GM04503 (cell line): ENCODE results near the gene MYH16.
"Not testable (repeated sequence)": the region's sequence is repeated elsewhere in the genome, so short reads cannot be mapped to it uniquely, and the experiment has no call there.

Experiments used
- DNase-seq: peaks from one replicate; pipeline ENCODE4 v3.0.0-alpha.2; 2012; ENCODE audit warnings: low read depth

MYH16 gene

DNA sequence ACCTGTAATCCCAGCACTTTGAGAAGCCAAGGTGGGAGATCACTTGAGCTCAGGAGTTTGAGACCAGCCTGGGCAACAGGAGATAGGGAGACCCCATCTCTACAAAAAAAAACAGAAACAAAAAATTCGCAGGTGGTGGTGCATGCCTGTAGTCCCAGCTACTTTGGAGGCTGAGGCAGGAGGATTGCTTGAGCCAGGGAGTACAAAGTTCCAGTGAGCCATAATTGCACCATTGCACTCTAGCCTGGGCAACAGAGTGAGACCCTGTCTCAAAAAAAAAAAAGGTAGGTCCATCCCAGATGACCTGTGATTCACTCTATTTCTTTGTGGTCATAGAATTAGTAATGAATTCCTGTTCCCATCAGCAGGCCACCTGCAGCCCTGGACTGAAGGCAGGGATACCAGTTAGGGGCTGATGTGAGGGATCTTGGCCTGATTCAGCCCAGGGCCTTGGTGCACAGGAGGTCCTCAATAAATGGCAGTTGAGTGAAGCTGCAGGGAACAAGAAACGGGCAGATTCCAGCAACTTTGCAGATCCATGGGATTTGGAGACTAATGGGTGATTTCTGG lies at the start of gene MYH16:
MYH16 (plus strand) TSS at position 364 of the 570 bp plus-strand sequence.
- DNase-seq, result no peak

- not testable (repeated sequence) for DNase-seq
These were observed 48.3 kb upstream of the MYH16 start for GRCh38 chr7:99224263-99224898.

GRCh38 chr7:99224899-99225265 lies 47.8 kb upstream of the MYH16 start:
- DNase-seq, result no peak

DNA sequence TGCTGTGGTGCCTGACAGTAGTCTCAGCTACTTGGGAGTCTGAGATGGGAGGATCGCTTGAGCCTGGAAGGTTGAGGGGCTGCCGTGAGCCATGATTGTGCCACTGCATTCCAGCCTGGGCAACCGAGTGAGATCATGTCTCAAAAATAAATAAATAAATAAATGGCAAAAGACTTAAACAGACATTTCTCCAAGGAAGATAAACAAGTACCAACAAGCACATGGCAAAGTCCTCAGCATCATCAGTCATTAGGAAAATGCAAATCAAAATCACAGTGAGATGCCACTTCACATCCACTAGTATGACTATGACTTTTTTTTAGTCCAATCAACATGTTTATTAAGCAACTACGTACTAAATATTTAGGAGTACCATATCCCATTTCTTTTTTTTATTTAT lies 43.4 kb upstream of the MYH16 start:
- DNase-seq, result no peak

- no peak for DNase-seq
These were observed 40.4 kb upstream of the MYH16 start for GRCh38 chr7:99232082-99232770.

DNA sequence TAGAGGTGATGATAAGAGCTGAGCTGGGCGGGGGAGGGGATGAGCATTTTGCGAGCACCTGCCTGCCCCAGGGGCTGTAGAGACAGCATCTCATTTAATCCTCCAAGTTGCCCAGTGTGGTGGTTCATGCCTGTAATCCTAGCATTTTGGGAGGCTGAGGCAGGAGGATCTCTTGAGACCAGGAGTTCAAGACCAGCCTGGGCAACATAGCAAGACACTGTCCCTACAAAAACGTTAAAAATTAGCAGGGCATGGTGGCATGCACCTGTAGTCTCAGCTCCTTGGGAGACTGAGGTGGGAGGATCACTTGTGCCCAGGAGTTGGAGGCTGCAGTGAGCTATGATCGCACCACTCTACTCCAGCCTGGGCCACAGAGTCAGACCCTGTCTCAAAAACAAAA lies 39.7 kb upstream of the MYH16 start:
- not testable (repeated sequence) for DNase-seq

DNA sequence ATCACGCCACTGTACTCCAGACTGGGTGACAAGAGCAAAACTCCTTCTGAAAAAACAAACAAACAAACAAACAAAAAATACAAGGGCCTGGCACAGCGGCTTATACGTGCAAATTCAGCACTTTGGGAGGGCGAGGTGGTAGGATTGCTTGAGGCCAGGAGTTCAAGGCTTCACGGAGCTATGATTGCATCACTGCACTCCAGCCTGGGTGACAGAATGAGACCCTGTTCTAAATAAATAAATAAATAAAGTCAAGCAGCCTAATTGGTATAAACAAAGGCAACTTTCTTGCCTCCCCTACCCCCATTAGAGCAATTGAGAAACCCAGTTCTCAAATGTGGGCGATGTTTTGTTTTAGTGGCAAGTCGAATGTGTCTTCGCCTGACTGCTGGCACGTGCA lies 38.5 kb upstream of the MYH16 start:
- DNase-seq, result no peak

- DNase-seq, result no peak
These were observed 36.7 kb upstream of the MYH16 start for GRCh38 chr7:99235925-99236324.

- DNase-seq, result not testable (repeated sequence)
These were observed 34.8 kb upstream of the MYH16 start for GRCh38 chr7:99237876-99238275.

DNA sequence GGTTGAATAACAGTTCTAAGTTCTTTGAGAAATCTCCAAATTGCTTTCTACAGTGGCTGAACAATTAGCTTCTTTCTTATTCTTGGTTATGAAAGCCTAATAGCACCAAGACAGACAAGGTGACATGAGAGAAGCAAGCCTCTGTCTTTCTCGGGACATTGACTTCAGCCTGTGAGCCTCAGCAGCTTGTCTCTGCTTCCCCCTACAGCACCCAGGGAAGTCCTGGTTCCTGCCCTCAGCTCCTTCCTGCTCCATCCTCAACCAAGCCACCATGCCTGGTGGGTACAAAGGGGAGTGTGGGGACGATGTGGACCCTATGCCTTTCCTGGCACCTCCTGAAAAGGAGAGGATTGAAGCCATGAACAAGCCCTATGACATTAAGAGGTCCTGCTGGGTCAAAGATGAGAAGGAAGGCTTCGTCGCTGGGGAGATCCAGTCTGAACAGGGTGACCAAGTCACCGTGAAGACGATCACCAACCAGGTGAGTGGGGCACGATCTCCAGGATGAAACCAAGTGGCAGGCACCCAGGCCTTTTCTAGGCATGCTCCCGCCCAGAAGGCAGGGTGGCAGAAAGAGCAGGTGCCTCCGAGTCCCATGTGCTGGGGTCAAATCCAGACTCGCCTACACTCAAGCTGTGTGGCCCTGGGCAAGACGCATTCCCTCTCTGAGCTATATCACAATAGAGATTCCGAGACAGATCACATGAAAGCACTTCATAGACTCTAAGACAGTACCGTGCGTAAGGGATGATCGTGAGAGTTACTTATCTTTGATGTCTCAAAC lies 33.9 kb upstream of the MYH16 start:
- DNase-seq, result no peak

GRCh38 chr7:99242682-99243081 lies 30.0 kb upstream of the MYH16 start:
- DNase-seq, result no peak

- no peak for DNase-seq
These were observed 28.8 kb upstream of the MYH16 start for GRCh38 chr7:99243751-99244337.

- DNase-seq, result peak; percentile 11
These were observed 27.7 kb upstream of the MYH16 start for GRCh38 chr7:99244939-99245338.

DNA sequence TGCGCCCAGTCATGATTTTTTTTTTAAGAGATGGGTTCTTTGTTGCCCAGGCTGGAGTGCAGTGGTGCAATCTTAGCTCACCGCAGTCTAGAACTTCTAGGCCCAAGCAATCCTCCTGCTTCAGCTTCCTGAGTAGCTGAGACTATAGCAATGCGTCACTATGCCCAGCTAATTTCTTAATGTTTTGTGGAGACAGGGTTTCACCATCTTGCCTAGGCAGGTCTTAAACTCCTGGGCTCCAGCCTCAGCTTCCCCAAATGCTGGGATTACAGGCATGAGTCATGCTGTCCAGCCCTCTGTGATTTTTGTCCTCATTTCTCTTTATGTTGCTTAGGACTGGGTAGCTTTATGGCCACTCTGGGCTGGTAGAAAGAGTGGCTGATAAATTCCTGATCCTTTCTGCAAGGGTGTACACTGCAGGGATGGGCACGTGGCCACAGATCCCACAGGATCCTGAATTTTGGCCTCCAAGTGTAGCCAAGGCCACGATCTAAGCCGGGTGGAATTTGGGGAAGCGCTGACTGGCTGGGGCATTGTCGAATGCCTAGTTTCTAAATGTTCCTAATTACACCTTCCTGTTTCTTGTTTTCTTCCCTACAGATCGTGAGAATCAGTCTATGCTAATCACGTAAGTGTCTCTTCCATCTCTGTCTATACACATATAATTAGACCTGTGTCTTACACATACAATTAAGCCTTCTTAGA lies 24.1 kb upstream of the MYH16 start:
- no peak for DNase-seq

- DNase-seq, result no peak
These were observed 22.6 kb upstream of the MYH16 start for GRCh38 chr7:99249985-99250575.

DNA sequence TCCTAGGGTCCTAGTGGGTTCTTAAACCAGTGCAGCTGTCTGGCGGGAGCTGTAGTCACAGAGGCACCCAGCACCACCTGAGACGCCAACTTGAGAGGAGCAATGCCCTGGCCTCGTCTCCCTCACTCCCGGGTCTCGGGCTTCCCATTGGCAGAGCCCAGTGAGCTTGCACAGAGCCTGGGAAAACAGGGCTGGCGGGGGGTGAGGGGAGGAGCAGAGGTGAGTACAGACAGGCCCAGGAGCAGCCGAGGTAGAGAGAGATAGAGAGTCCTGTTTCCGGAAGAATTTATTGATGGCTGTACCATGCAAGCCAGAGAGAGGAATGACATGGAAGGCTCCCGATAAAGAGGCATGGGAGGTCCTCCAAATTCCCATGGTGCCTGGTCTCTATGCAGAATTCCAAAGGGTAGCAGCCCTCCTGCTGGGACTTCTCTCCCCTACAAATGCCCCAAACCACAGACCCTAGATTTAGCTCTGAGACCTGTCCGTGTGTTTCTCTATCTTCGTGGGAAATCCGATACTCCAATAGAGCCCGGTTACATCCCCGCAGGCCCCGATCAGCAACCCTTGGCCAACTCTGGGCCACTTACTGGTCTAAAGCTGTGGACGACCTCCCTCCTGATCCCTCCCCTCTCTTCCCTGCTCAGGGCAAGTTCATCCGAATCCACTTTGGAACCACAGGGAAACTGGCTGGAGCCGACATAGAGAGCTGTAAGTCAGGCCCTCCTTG lies 20.3 kb upstream of the MYH16 start:
- DNase-seq, result no peak

DNA sequence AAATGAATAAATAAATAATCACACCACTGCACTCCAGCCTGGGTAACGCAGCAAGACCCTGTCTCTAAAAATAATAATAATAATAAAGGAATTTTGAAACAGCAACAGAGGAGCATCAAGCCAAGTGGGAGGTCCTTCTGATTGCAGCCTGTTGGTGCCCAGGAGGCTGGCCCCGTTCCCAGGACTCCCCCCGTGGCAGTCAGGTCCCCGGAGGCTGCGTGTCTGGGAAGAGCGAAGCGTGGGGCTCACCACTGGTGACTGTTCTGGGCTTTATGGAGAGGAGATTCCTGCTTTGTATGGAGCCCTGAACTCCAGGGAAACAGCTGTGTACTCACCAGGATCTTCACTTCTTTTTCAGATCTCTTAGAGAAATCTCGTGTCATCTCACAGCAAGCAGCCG lies 19.3 kb upstream of the MYH16 start:
- DNase-seq, result no peak

GRCh38 chr7:99254390-99254789 lies 18.2 kb upstream of the MYH16 start:
- DNase-seq, result no peak

GRCh38 chr7:99255463-99255862 lies 17.2 kb upstream of the MYH16 start:
- no peak for DNase-seq

DNA sequence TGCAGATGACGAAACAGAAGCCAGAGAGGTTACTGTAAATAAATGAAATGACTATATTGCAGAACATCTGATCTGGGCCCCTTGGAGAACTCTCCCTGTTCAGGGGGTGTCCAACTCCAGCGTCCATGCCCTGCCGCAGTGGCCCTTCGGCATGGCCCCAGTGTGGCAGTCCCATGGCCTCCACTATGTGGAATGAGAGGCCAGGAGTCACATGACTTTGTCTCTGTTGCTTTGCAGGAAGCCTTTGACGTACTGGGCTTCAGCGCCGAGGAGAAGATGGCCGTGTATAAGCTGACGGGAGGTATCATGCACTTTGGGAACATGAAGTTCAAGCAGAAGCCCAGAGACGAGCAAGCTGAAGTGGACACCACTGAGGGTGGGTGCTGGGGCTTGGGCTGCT lies 15.6 kb upstream of the MYH16 start:
- DNase-seq, result no peak

DNA sequence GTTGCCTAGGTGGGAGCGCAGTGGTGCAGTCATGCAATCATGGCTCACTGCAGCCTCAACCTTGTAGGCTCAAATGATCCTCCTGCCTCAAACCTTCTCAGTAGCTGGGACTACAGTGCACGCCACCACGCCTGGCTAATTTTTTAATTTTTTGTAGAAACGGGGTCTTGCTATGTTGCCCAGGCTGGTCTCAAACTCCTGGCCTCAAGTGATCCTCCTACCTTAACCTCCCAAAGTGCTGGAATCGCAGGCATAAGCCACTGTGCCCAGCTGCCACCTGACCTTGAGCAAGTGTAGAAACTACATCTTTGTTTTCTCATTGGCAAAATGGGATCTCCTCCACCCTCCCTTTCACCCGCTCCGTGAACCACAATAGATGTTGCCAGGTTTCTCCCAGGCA lies 15.0 kb upstream of the MYH16 start:
- DNase-seq, result no peak
